OCI-LY7 (cell line): ENCODE measurements around the gene PSD4. TPM values are rescaled to one million over a fixed set of nuclear protein-coding genes. Genes with fewer than 3 reads are reported as not detected.

Experiments used
- BruUV-seq: library from RNA; stranded (reverse); fragments of 400-500 nt; replicated peaks from 2 replicates; lab custom pipeline; 2021; lab: Mats Ljungman, UMichigan
- CTCF ChIA-PET: fragments of 300-600 bp; sonication (Branson Sonifier 250); formaldehyde crosslinking; loops from one replicate; lab custom pipeline; 2022; ENCODE audit warnings: antibody characterized with exemption; ENCODE audit not compliant: unreplicated experiment; lab: Charles Lee
- POLR2A ChIA-PET: fragments of 300-600 bp; sonication (Branson Sonifier 250); formaldehyde crosslinking; loops from one replicate; lab custom pipeline; 2022; ENCODE audit warnings: antibody characterized with exemption; lab: Charles Lee
- DNase-seq: peaks from one replicate; pipeline ENCODE4 v3.0.0-alpha.2; 2015; ENCODE audit warnings: low spot score
- H2AFZ ChIP-seq: fragments of 200-600 bp; sonication (generic), shearing (Covaris generic); 2 replicates; pipeline ENCODE4 v1.6.1; 2014; ENCODE audit warnings: mild to moderate bottlenecking, antibody characterized with exemption, low read length, moderate library complexity
- H3K27ac ChIP-seq: fragments of 200-600 bp; sonication (generic); 2 replicates; pipeline ENCODE4 v1.5.1; 2014; ENCODE audit warnings: mixed run types, low read depth, mild to moderate bottlenecking, moderate library complexity, low read length, inconsistent platforms; ENCODE audit not compliant: poor library complexity, severe bottlenecking
- H3K36me3 ChIP-seq: fragments of 200-600 bp; sonication (generic); 2 replicates; pipeline ENCODE4 v1.6.1; 2014; ENCODE audit warnings: mild to moderate bottlenecking, antibody characterized with exemption, low read length, moderate library complexity, mixed read lengths; ENCODE audit not compliant: insufficient read depth
- H3K4me1 ChIP-seq: fragments of 200-600 bp; sonication (generic); 2 replicates; pipeline ENCODE4 v1.5.1; 2014; ENCODE audit warnings: mild to moderate bottlenecking, low read length; ENCODE audit not compliant: insufficient read depth, poor library complexity, severe bottlenecking
- H3K4me2 ChIP-seq: fragments of 200-600 bp; sonication (generic); 2 replicates; pipeline ENCODE4 v1.6.1; 2014; ENCODE audit warnings: mild to moderate bottlenecking, low read length
- H3K4me3 ChIP-seq: fragments of 200-600 bp; sonication (generic); 2 replicates; pipeline ENCODE4 v1.5.1; 2014; ENCODE audit warnings: mild to moderate bottlenecking, low read depth, low read length; ENCODE audit not compliant: poor library complexity, severe bottlenecking
- H3K79me2 ChIP-seq: fragments of 200-600 bp; sonication (generic); 2 replicates; pipeline ENCODE4 v1.6.1; 2016; ENCODE audit warnings: low read depth, mild to moderate bottlenecking, low read length, moderate library complexity, mixed read lengths; ENCODE audit not compliant: insufficient read depth
- H3K9me2 ChIP-seq: fragments of 200-600 bp; sonication (generic); 2 replicates; pipeline ENCODE4 v1.6.1; 2016; ENCODE audit warnings: mild to moderate bottlenecking, low read length, mixed read lengths; ENCODE audit not compliant: insufficient read depth
- H3K9me3 ChIP-seq: fragments of 200-600 bp; sonication (generic); 2 replicates; pipeline ENCODE4 v1.6.1; 2014; ENCODE audit warnings: mild to moderate bottlenecking, mixed run types, low read length, mixed read lengths
- H4K20me1 ChIP-seq: fragments of 200-600 bp; sonication (generic); 2 replicates; pipeline ENCODE4 v1.6.1; 2014; ENCODE audit warnings: mild to moderate bottlenecking, antibody characterized with exemption, low read length, moderate library complexity, mixed read lengths; ENCODE audit not compliant: insufficient read depth
- EZH2phosphoT487 ChIP-seq: fragments of 200-600 bp; sonication (generic); IDR thresholded peaks from 2 replicates; pipeline ENCODE4 v1.6.1; 2018; ENCODE audit warnings: low read depth, borderline replicate concordance, mild to moderate bottlenecking, mixed run types, antibody characterized with exemption, low read length, moderate library complexity, mixed read lengths
- intact Hi-C: fragments of 100-400 bp; cut with micrococcal nuclease; formaldehyde crosslinking; loops from one replicate; pipeline ENCODE4 v1.10.0; 2022; ENCODE audit not compliant: unreplicated experiment
- total RNA-seq, 2 experiments: library from RNA; depleted of rRNA in 1 of 2; stranded (reverse); fragments of >200 nt in 1 of 2; shearing (Covaris generic) in 1 of 2; gene quantifications; 2 replicates each; pipeline ENCODE4 v1.2.3, GENCODE V29; 2014 to 2022
- TF ChIP-seq, protein P1 (sequence below): fragments of 200-600 bp; sonication (generic); conservative IDR thresholded peaks from 2 replicates; pipeline ENCODE4 v1.5.1; 2014; ENCODE audit warnings: mild to moderate bottlenecking, antibody characterized with exemption, low read length, moderate library complexity, mixed read lengths

Gene PSD4
- total RNA-seq, 2 experiments from 2014 or later: 99.6 to 100 TPM

DNA sequence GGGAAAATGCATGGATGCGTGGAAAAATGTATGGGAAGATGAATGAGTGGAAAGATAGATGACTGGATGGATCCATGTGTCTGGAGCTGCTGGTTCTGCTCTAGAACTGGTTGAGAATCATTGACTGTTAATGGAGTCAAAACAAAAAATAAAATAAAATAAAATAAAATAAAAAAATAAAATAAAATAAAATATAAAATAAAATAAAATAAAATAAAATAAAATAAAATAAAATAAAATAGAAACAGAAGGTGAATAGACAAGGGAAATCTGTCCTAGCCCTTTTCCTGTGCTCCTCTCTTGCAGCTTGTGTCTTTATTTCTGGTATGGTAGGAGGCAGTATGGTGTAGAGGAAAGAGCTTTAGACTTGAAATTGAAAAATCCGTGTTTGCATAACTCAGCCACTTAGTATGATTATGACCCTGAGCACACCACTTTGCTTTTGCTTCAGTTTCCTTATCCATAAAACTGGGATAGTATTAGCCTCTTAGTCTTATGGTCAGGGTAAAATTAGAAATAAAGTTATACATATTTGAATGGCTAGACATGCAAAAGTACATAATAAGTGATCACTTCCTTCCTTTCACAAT lies 51.0 kb downstream of the PSD4 start:
- no peak for DNase-seq
- no peaks in the 10 kb centered on the region for H3K36me3 ChIP-seq
- H3K79me2 ChIP-seq: no peaks in the 10 kb centered on the region
- ChIA-PET CTCF (no interaction called here), POLR2A (no interaction called here)
- H2AFZ ChIP-seq: no peak overlapping the region
- no peaks in the 10 kb centered on the region for H4K20me1 ChIP-seq
- H3K4me1 ChIP-seq: no peaks in the 10 kb centered on the region
- no peak overlapping the region for H3K4me2 ChIP-seq
- TF ChIP-seq, protein P1, sequence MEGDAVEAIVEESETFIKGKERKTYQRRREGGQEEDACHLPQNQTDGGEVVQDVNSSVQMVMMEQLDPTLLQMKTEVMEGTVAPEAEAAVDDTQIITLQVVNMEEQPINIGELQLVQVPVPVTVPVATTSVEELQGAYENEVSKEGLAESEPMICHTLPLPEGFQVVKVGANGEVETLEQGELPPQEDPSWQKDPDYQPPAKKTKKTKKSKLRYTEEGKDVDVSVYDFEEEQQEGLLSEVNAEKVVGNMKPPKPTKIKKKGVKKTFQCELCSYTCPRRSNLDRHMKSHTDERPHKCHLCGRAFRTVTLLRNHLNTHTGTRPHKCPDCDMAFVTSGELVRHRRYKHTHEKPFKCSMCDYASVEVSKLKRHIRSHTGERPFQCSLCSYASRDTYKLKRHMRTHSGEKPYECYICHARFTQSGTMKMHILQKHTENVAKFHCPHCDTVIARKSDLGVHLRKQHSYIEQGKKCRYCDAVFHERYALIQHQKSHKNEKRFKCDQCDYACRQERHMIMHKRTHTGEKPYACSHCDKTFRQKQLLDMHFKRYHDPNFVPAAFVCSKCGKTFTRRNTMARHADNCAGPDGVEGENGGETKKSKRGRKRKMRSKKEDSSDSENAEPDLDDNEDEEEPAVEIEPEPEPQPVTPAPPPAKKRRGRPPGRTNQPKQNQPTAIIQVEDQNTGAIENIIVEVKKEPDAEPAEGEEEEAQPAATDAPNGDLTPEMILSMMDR: no peak
- no peak for TF ChIP-seq EZH2phosphoT487
- no TSS peak for BruUV-seq
- H3K9me3 ChIP-seq: no peaks in the 10 kb centered on the region
- intact Hi-C loops: no loop called here
- H3K4me3 ChIP-seq: no peak overlapping the region
- H3K9me2 ChIP-seq: no peaks in the 10 kb centered on the region
- H3K27ac ChIP-seq: no peak overlapping the region

DNA sequence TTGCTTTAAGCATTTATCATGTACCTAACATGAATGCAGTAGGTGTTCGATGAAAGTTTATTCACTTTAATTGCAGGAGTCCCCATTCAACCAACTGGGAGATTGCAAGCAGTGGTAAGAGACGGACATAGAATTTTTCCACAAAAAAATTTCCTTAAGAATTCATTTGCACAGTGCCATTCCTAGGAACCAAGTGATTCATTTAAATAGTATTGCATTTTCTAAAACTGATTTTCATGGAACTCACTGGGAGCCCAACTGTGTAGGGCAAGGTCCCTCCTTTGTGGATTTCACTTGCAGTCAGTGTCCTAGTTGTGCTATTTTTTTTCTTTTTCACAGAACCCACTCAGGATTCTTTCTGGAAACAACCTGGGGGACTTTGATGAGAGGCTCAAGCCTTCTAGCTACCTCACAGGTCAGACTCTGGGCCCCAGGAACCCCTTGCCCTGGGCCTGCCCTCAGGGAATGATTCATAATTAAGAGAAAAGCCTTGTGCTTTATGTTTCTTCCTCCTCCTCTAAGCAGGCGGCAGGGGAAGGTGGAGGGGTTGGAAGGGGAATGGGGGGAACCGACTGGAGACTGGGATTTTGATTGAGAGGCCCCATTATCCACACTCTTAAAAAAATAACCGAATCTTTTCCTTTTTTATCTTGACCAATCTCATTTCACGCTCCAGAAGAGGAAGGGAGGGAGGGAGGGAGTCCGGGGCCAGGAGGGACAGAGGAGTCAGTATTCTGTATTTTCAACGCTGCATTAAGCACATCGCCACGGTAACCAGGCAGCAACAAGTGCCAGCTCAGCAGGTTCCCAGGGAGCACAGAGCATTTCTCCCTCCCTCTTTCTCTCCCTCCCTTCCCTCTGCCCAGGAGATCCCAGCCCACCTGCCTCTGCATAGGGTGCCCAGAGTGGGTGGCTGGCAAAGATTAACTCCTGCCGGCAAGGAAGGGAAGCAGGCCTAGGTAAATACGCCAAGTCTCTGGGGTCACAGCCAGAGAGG lies 51.8 kb downstream of the PSD4 start:
- no peak overlapping the region for H3K4me3 ChIP-seq
- intact Hi-C loops: no loop called here
- no peaks in the 10 kb centered on the region for H3K79me2 ChIP-seq
- no peak overlapping the region for H2AFZ ChIP-seq
- H3K4me1 ChIP-seq: no peaks in the 10 kb centered on the region
- BruUV-seq: no TSS peak
- no peaks in the 10 kb centered on the region for H4K20me1 ChIP-seq
- H3K27ac ChIP-seq: no peak overlapping the region
- no peaks in the 10 kb centered on the region for H3K9me3 ChIP-seq
- CTCF ChIA-PET: no interaction called here
- H3K36me3 ChIP-seq: no peaks in the 10 kb centered on the region
- TF ChIP-seq EZH2phosphoT487: no peak
- TF ChIP-seq, protein P1: no peak
- H3K9me2 ChIP-seq: no peaks in the 10 kb centered on the region
- no peak for DNase-seq
- no peak overlapping the region for H3K4me2 ChIP-seq
- POLR2A ChIA-PET: no interaction called here
